ENCODE results near the gene MRPS27.

Gene MRPS27

DNA sequence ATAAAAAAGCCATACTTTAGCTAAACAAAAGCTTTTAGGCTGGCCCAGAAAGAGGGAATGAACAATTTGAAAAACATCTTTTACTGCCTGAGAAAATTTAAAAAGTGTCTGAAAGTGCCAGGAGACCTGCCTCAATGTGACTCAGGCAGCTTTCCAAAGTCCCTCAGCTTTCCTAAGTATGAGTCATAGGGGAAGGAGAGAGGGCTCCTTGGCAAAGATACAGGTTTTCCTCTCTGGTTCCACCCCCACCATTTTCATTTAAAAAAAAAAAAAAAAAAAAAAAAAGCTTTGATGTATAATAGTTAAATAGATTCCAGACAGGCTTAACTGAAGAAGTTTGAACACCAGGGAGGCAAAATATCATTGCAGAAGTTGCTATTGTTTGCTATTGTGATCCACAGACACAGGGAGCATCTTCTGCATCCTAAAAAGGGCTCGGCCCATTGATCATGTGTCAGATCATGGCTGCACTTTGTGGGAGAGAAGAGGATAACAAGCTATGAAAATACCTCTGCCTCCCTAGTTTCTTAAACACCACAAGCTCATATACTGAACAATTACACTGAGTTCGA, 71.5 kb downstream of the MRPS27 start:
- peak; percentile 95 for DNase-seq (ENCODE audit: low read depth)
- no peak overlapping the region for H3K4me3 ChIP-seq (ENCODE audit: control insufficient read depth, low read depth, low read length)
- TF ChIP-seq, protein P1, sequence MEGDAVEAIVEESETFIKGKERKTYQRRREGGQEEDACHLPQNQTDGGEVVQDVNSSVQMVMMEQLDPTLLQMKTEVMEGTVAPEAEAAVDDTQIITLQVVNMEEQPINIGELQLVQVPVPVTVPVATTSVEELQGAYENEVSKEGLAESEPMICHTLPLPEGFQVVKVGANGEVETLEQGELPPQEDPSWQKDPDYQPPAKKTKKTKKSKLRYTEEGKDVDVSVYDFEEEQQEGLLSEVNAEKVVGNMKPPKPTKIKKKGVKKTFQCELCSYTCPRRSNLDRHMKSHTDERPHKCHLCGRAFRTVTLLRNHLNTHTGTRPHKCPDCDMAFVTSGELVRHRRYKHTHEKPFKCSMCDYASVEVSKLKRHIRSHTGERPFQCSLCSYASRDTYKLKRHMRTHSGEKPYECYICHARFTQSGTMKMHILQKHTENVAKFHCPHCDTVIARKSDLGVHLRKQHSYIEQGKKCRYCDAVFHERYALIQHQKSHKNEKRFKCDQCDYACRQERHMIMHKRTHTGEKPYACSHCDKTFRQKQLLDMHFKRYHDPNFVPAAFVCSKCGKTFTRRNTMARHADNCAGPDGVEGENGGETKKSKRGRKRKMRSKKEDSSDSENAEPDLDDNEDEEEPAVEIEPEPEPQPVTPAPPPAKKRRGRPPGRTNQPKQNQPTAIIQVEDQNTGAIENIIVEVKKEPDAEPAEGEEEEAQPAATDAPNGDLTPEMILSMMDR (conservative IDR thresholded peaks at IDR 0.05; ENCODE audit: control insufficient read depth, insufficient read depth, low read depth, low read length) = no peak

DNA sequence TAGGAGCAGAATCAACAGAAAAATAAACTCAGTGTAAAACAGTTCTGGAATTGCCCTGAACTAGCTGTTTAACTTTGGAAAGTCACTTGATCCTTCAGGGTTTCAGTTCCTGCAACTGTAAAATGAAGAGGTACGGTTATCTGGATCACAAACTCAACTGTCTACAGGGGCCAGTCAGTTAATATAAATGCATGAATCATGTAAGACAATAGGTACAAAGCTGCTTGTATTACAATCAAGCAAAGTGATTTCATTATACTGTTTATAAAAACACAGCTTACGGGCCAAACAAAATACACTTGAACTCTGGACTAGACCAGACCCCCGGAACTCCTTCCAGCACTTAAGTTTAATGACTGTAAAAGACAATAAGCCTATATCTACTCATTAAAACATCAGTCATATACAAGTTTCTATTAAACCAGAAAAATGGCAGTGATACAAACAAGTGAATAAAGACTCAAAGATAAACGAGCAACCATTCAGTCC, 73.0 kb downstream of the MRPS27 start:
- peak; percentile 75 for DNase-seq (ENCODE audit: low read depth)
- TF ChIP-seq, protein P1 (conservative IDR thresholded peaks at IDR 0.05; ENCODE audit: control insufficient read depth, insufficient read depth, low read depth, low read length) = no peak
- no peak overlapping the region for H3K4me3 ChIP-seq (ENCODE audit: control insufficient read depth, low read depth, low read length)

DNA sequence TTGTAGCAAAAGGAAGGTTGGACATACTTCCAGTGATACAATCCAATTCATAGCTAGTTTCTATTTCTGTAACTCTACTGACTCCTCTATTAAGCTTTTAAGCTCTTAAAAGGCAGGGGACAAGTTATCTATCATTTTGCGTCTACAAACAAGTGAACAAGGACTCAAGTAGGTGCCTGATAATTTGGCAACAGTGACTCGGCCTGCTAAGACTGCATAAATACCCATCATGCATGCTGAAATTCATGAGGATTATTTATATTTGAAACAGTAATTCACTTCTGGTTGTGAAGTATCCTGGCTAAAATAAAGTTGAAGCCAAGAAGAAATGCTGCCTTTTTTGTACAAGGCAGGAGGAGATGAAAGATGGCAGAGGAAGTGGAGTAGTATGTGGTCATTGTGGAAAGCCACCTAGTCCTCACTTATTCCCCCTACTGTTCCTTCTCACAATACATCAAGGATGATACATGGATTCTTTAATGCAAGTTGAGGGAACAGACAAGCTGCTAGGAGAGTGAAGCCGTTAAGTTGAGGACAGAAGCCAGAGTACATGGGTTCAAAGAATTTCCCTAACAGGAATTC, 74.0 kb downstream of the MRPS27 start:
- H3K4me3 ChIP-seq (ENCODE audit: control insufficient read depth, low read depth, low read length) = no peak overlapping the region
- TF ChIP-seq, protein P1 (conservative IDR thresholded peaks at IDR 0.05; ENCODE audit: control insufficient read depth, insufficient read depth, low read depth, low read length) = no peak
- peak; percentile 20 for DNase-seq (ENCODE audit: low read depth)

DNA sequence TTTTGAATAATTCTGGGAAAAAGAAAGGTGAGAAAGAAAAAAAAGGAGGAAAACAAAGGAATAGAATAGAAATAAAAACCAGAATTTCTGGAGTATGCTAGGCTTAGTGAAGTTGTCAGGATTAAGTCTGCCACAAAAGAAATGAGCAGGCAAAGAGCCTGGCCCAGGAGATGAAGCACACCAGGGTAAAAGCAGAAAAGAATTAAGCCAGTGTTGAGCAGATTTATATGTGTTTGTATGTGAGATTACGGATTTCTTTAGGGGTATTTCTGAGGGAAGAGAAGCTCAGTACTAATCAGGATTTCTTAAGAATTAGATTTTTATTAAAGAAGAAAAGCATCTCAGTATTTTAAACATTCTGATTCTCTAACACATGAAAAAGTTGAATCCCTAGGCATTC, 74.5 kb downstream of the MRPS27 start:
- H3K4me3 ChIP-seq (ENCODE audit: control insufficient read depth, low read depth, low read length) = no peak overlapping the region
- DNase-seq (ENCODE audit: low read depth) = no peak
- TF ChIP-seq, protein P1 (conservative IDR thresholded peaks at IDR 0.05; ENCODE audit: control insufficient read depth, insufficient read depth, low read depth, low read length) = no peak

DNA sequence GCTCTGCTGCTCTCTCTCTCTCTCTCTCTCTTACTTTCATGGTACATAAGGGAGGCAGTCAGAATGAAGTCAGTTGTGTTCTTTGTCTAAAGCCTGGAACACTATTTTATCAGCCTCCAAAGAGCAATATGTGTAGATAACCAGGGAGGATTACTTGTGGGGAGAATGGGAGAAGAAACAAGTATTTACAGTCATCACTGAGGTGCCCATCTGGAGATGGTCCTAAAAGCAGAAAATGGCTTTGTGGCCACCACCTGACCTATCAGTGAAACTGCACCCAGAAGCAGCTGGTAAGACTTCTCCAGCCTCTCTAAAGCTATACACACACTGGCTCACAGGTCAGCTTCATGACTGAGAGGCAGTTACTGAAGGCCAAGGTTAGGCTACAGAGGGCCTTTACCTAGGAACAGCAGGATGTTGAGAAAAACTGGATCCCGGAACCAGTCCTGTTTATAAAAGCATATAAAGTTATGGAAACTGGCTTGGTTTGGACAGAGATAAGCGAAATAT, 75.1 kb downstream of the MRPS27 start:
- H3K4me3 ChIP-seq (ENCODE audit: control insufficient read depth, low read depth, low read length) = no peak overlapping the region
- TF ChIP-seq, protein P1 (conservative IDR thresholded peaks at IDR 0.05; ENCODE audit: control insufficient read depth, insufficient read depth, low read depth, low read length) = peak; percentile 53
- peak; percentile 71 for DNase-seq (ENCODE audit: low read depth)

DNA sequence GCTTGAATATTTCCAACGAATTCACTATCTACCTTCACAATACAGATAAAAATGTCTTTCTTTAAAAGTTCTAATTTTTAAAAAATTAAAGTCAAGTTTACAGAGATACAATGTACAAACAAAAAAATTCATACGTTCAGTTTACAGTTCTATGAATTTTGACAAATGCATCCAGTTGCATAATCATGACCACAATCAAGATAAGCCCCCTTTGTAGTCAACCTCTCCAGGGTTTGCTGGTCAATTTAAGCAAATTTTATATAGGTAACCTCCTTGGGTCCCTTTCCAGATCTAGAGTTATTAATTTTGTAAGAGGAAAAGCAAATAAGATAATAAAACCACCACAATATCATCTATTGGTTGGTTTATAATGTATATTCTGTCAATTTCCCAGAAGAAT, 76.3 kb downstream of the MRPS27 start:
- TF ChIP-seq, protein P1 (conservative IDR thresholded peaks at IDR 0.05; ENCODE audit: control insufficient read depth, insufficient read depth, low read depth, low read length) = no peak
- no peak for DNase-seq (ENCODE audit: low read depth)
- no peak overlapping the region for H3K4me3 ChIP-seq (ENCODE audit: control insufficient read depth, low read depth, low read length)
